Heart left ventricle (tissue), 16 donors: ENCODE data around the gene FAM89B. TPM values are rescaled to one million over a fixed set of nuclear protein-coding genes. Genes with fewer than 3 reads are reported as not detected.

Source experiments
- ATAC-seq, 4 donors: fragments of 200-7000 bp; cut with Tn5 transposase; one replicate each; pipeline ENCODE4 v1.9.1; 2020 to 2022; ENCODE audit warnings: moderate library complexity in 4 of 4, mild to moderate bottlenecking in 3 of 4, moderate number of reproducible peaks in 1 of 4
- DNase-seq, 5 donors: peaks; one replicate each; pipeline ENCODE4 v3.0.0-alpha.2; 2020
- H3K27ac ChIP-seq, 12 donors: fragments of 200-600 bp; sonication (generic) in 4 of 12; one replicate each; pipeline versions ENCODE4 v1.5.0 to v1.8.0; 2016 to 2022; ENCODE audit warnings: mild to moderate bottlenecking in 2 of 12
- H3K27me3 ChIP-seq, 9 donors: fragments of 200-600 bp; sonication (generic) in 2 of 9; one replicate each; pipeline versions ENCODE4 v1.5.1 to v1.8.0; 2016 to 2022; ENCODE audit warnings: mild to moderate bottlenecking in 3 of 9
- H3K36me3 ChIP-seq, 9 donors: fragments of 200-600 bp; sonication (generic) in 2 of 9; one replicate each; pipeline versions ENCODE4 v1.5.0 to v1.8.0; 2018 to 2022; ENCODE audit warnings: mild to moderate bottlenecking in 2 of 9
- H3K4me1 ChIP-seq, 12 donors: fragments of 200-600 bp; sonication (generic) in 4 of 12; one replicate each; pipeline versions ENCODE4 v1.5.0 to v1.8.0; 2016 to 2022; ENCODE audit warnings: mild to moderate bottlenecking in 3 of 12
- H3K4me3 ChIP-seq, 12 donors: fragments of 200-600 bp; sonication (generic) in 4 of 12; one replicate each; pipeline versions ENCODE4 v1.5.0 to v1.8.0; 2017 to 2022; ENCODE audit warnings: mild to moderate bottlenecking in 9 of 12, moderate library complexity in 4 of 12
- H3K9me3 ChIP-seq, 12 donors: fragments of 200-600 bp; sonication (generic) in 4 of 12; one replicate each; pipeline versions ENCODE4 v1.5.0 to v1.8.0; 2016 to 2022; ENCODE audit warnings: mild to moderate bottlenecking in 1 of 12
- POLR2A ChIP-seq, 2 donors: fragments of 450-650 bp; IDR thresholded peaks; one replicate each; pipeline ENCODE4 v1.6.1; 2017; ENCODE audit warnings: antibody characterized with exemption in 2 of 2, mild to moderate bottlenecking in 2 of 2, moderate library complexity in 2 of 2
- WGBS, 4 donors: extraction: QIAGEN DNeasy Blood & Tissue Kit in 2 of 4; methylation state at CpG; one replicate each; pipeline versions ENCODE4 v1.1.5 to v1.1.7; 2013 to 2018; 5-methylcytosine and 5-hydroxymethylcytosine counted together
- intact Hi-C, 10 donors: fragments of 100-400 bp; cut with DNase I; formaldehyde crosslinking; loops; one replicate each; pipeline versions ENCODE4 v1.11.1 to v1.14.2; 2022
- polyA plus RNA-seq, 2 donors: library from polyadenylated mRNA; stranded (reverse); fragments of 200-250 nt; gene quantifications; one replicate each; pipeline ENCODE4 v1.2.3, GENCODE V29; 2013
- total RNA-seq, 9 donors: library from RNA; depleted of rRNA in 2 of 9; stranded (reverse); fragments of >200 nt in 2 of 9; fragmentation: NEBNext Ultra II Directional in 3 of 9; extraction: Animal tissue kit (Norgen Biotek cat#: 25700) in 3 of 9; gene quantifications; one replicate each; pipeline versions ENCODE4 v1.1.0 to v1.2.4, GENCODE V29; 2016 to 2023
- TF ChIP-seq, protein P1 (sequence below), 12 donors: fragments of 200-600 bp; sonication (generic) in 4 of 12; IDR thresholded peaks; one replicate each; pipeline versions ENCODE4 v1.5.0 to v1.8.0; 2018 to 2022; ENCODE audit warnings: antibody characterized with exemption in 12 of 12, mild to moderate bottlenecking in 5 of 12
- donor health status: ischemic (EF 13 %, LVEDD 7.1; RV severe dilation, severe dysfunction).
- donor health status: healthy with polysubstance abuse.
- donor health status: DM: no; HTN: yes; CAD: no.
- donor health status: DM: no; HTN: no; CAD: no.
- donor health status: ischemic (EF 25% LVEDD 6.9; RV normal size, moderate dysfunction).
- donor health status: ischemic (EF 25% LVEDD 5.7; RV mildly dilated, moderate dysfunction).
- donor health status: healthy.
- donor health status: DM: yes; HTN: yes; CAD: no.
- donor health status: ischemic (EF 35%, LVEDD 5.7; RV mildly dilated, moderate dysfunction).
- donor health status: nonischemic (EF 11% LVEDD 7.7; RV severe dilation, severe dysfunction).
- donor health status: DM: yes; HTN: yes; CAD: no.
- donor health status: PGD.
- donor health status: ischemic (EF 29% LVEDD 5.4; RV normal size, mild dysfunction).
- donor health status: nonischemic (EF 23%, LVEDD 6.1; RV moderate dilation, normal function).

The FAM89B gene
- total and polyA plus RNA-seq, 11 donors, result 25.8 to 87.9 (median 44.2) TPM

GRCh38 chr11:65588199-65589054 lies 16.1 kb downstream of the FAM89B start:
- 35 to 44% (median 40%) methylated on average over 11 to 13 of the region's 13 CpGs for WGBS, 4 donors
- intact Hi-C loops, result loop anchor here in 6 of 10 donors (2.0 to 5.0 kb wide), 3 partner anchors 14 to 48 kb away; no protein-coding TSS in a partner anchor
- H3K9me3 ChIP-seq, result no peaks in the 10 kb centered on the region
- peak in 4 of 5 donors; percentile 70 to 79 (median 76) for DNase-seq
- H3K27me3 ChIP-seq, result no peaks in the 10 kb centered on the region
- peak; percentile 57 to 77 (median 71) for ATAC-seq
- H3K27ac ChIP-seq, result peak overlapping the region; percentile 21 to 90 (median 83)
- peak overlapping the region in 1 of 12 donors; percentile 26 for H3K4me3 ChIP-seq
- TF ChIP-seq, protein P1, sequence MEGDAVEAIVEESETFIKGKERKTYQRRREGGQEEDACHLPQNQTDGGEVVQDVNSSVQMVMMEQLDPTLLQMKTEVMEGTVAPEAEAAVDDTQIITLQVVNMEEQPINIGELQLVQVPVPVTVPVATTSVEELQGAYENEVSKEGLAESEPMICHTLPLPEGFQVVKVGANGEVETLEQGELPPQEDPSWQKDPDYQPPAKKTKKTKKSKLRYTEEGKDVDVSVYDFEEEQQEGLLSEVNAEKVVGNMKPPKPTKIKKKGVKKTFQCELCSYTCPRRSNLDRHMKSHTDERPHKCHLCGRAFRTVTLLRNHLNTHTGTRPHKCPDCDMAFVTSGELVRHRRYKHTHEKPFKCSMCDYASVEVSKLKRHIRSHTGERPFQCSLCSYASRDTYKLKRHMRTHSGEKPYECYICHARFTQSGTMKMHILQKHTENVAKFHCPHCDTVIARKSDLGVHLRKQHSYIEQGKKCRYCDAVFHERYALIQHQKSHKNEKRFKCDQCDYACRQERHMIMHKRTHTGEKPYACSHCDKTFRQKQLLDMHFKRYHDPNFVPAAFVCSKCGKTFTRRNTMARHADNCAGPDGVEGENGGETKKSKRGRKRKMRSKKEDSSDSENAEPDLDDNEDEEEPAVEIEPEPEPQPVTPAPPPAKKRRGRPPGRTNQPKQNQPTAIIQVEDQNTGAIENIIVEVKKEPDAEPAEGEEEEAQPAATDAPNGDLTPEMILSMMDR (IDR thresholded peaks at IDR 0.05), result peak; percentile 36 to 66 (median 54)
- TF ChIP-seq POLR2A (IDR thresholded peaks at IDR 0.05), result no peak
- peaks cover 0 to 70% (median 47%) of the 10 kb centered on the region in 9 donors for H3K36me3 ChIP-seq
- H3K4me1 ChIP-seq, result peaks cover 6 to 75% (median 54%) of the 10 kb centered on the region in 12 donors

GRCh38 chr11:65589444-65590239 lies 17.3 kb downstream of the FAM89B start:
- Histone ChIP-seq H3K27ac (peak overlapping the region in 8 of 12 donors; percentile 17 to 90 (median 82)), H3K4me1 (peaks cover 6 to 81% (median 58%) of the 10 kb centered on the region in 12 donors), H3K4me3 (no peak overlapping the region), H3K36me3 (peaks cover 0 to 61% (median 42%) of the 10 kb centered on the region in 9 donors), H3K9me3 (no peaks in the 10 kb centered on the region), H3K27me3 (no peaks in the 10 kb centered on the region)
- no peak for DNase-seq
- 66 to 74% (median 68%) methylated on average over 6 to 9 of the region's 9 CpGs for WGBS, 4 donors
- ATAC-seq, result no peak
- intact Hi-C loops, result loop anchor here in 7 of 10 donors (2.0 to 10.0 kb wide), 7 partner anchors 13 to 215 kb away; partner anchors contain the start of gene EHBP1L1 (in 1 of the 7)
- no peak for TF ChIP-seq POLR2A (IDR thresholded peaks at IDR 0.05)
- TF ChIP-seq, protein P1 (IDR thresholded peaks at IDR 0.05), result no peak

DNA sequence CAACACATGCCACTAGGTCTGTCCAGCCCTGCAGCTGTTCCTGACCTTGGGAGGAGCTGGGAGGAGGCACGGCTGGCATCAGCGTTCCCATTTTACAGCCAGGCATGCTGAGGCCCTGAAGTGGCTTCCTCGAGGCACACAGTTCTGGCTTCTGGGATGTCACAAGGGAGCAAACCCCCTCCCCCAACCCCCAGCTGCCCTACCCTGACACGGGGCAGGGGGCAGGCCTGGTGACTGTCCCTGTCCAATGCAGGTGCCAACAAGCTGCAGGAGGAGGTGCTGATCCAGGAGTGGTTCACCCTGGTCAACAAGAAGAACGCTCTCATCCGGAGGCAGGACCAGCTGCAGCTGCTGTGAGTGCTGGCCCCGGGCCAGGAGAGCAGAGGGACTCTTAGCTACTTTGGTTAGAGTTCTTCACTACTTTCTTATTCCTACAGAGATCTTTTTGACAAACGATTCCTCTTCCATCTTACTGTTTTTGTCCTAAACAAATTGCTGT lies 18.0 kb downstream of the FAM89B start:
- ATAC-seq, result no peak
- peak overlapping the region in 2 of 12 donors; percentile 80 to 84 for H3K27ac ChIP-seq
- H3K4me3 ChIP-seq, result no peak overlapping the region
- peaks cover 6 to 80% (median 62%) of the 10 kb centered on the region in 12 donors for H3K4me1 ChIP-seq
- H3K9me3 ChIP-seq, result no peaks in the 10 kb centered on the region
- WGBS, 4 donors, result 44 to 67% (median 58%) methylated on average over 8 of the region's 8 CpGs
- DNase-seq, result peak in 1 of 5 donors; percentile 71
- H3K36me3 ChIP-seq, result peaks cover 0 to 57% (median 39%) of the 10 kb centered on the region in 9 donors
- H3K27me3 ChIP-seq, result no peaks in the 10 kb centered on the region
- intact Hi-C loops, result loop anchor here in 4 of 10 donors (2.0 to 10.0 kb wide), 4 partner anchors 13 to 215 kb away; partner anchors contain the start of gene EHBP1L1 (in 1 of the 4)
- no peak for TF ChIP-seq POLR2A (IDR thresholded peaks at IDR 0.05)
- TF ChIP-seq, protein P1 (IDR thresholded peaks at IDR 0.05), result no peak
